MM.1S (cell line): ENCODE measurements around the gene SP9.

Experiments
- DNase-seq: peaks from one replicate; pipeline ENCODE4 v3.0.0-alpha.2; 2015
- H2AFZ ChIP-seq: fragments of 300-600 bp; sonication (generic); 2 replicates; pipeline ENCODE4 v1.6.0; 2016; ENCODE audit warnings: antibody characterized with exemption, low read length
- H3F3A ChIP-seq: fragments of 300-600 bp; sonication (generic); 2 replicates; pipeline ENCODE4 v1.6.1; 2016; ENCODE audit warnings: mild to moderate bottlenecking, antibody characterized with exemption, low read length, moderate library complexity, mixed read lengths; ENCODE audit not compliant: insufficient read depth
- H3K27ac ChIP-seq: fragments of 300-600 bp; sonication (generic); 2 replicates; pipeline ENCODE4 v1.5.1; 2016; ENCODE audit warnings: mild to moderate bottlenecking, low read length
- H3K27me3 ChIP-seq: fragments of 300-600 bp; sonication (generic); replicated peaks from 2 replicates; pipeline ENCODE4 v1.6.0; 2016; ENCODE audit warnings: low read length; ENCODE audit not compliant: insufficient read depth
- H3K36me3 ChIP-seq: fragments of 300-600 bp; sonication (generic); replicated peaks from 2 replicates; pipeline ENCODE4 v1.6.1; 2016; ENCODE audit warnings: mild to moderate bottlenecking, low read length, mixed read lengths; ENCODE audit not compliant: insufficient read depth
- H3K4me1 ChIP-seq: fragments of 300-600 bp; sonication (generic); 2 replicates; pipeline ENCODE4 v1.6.1; 2016; ENCODE audit warnings: low read length, mixed read lengths
- H3K4me2 ChIP-seq: fragments of 300-600 bp; sonication (generic); 2 replicates; pipeline ENCODE4 v1.6.0; 2016; ENCODE audit warnings: low read depth, low read length
- H3K4me3 ChIP-seq: fragments of 300-600 bp; sonication (generic); 2 replicates; pipeline ENCODE4 v1.5.1; 2016; ENCODE audit warnings: low read length, mixed read lengths
- H3K79me2 ChIP-seq: fragments of 300-600 bp; sonication (generic); 2 replicates; pipeline ENCODE4 v1.6.1; 2016; ENCODE audit warnings: mixed run types, low read length, mixed read lengths
- H3K9ac ChIP-seq: fragments of 300-600 bp; sonication (generic); 2 replicates; pipeline ENCODE4 v1.6.1; 2016; ENCODE audit warnings: low read length, mixed read lengths
- H3K9me2 ChIP-seq: fragments of 300-600 bp; sonication (generic); replicated peaks from 2 replicates; pipeline ENCODE4 v1.6.1; 2016; ENCODE audit warnings: mild to moderate bottlenecking, low read length, mixed read lengths; ENCODE audit not compliant: insufficient read depth
- H3K9me3 ChIP-seq: fragments of 300-600 bp; sonication (generic); replicated peaks from 2 replicates; pipeline ENCODE4 v1.6.1; 2016; ENCODE audit warnings: mild to moderate bottlenecking, low read length, mixed read lengths; ENCODE audit not compliant: insufficient read depth
- H4K20me1 ChIP-seq: fragments of 300-600 bp; sonication (generic); 2 replicates; pipeline ENCODE4 v1.6.1; 2016; ENCODE audit warnings: mild to moderate bottlenecking, low read length, moderate library complexity, mixed read lengths; ENCODE audit not compliant: insufficient read depth
- CTCF ChIP-seq: fragments of 300-600 bp; sonication (generic); IDR thresholded peaks from 2 replicates; pipeline ENCODE4 v1.5.1; 2016; ENCODE audit warnings: antibody characterized with exemption, low read length, mixed read lengths
- EZH2 ChIP-seq: fragments of 300-600 bp; sonication (generic); optimal IDR thresholded peaks from 2 replicates; pipeline ENCODE3; 2017; ENCODE audit warnings: low read depth, mild to moderate bottlenecking, antibody characterized with exemption, low read length, mixed read lengths
- EZH2phosphoT487 ChIP-seq: fragments of 300-600 bp; sonication (generic); IDR thresholded peaks from 2 replicates; pipeline ENCODE4 v1.6.1; 2018; ENCODE audit warnings: antibody characterized with exemption, low read length

Gene SP9

GRCh38 chr2:174326161-174327020 is 8.4 kb upstream of the SP9 start:
- Histone ChIP-seq H3K79me2 (no peaks in the 10 kb centered on the region), H2AFZ (peak overlapping the region; percentile 92), H3K27ac (no peak overlapping the region), H3K4me3 (peak overlapping the region; percentile 70), H3K4me1 (no peaks in the 10 kb centered on the region), H3K27me3 (peaks cover 48% of the 10 kb centered on the region), H3K4me2 (peak overlapping the region; percentile 95), H3K9me2 (no peaks in the 10 kb centered on the region), H3F3A (no peaks in the 10 kb centered on the region), H4K20me1 (no peaks in the 10 kb centered on the region), H3K9ac (peak overlapping the region; percentile 14; the same call in 1 of the 2 replicates), H3K9me3 (no peaks in the 10 kb centered on the region), H3K36me3 (no peaks in the 10 kb centered on the region)
- DNase-seq = peak; percentile 43
- TF ChIP-seq EZH2 = no peak
- TF ChIP-seq EZH2phosphoT487 = no peak

GRCh38 chr2:174327021-174327840 is 7.5 kb upstream of the SP9 start:
- Histone ChIP-seq H2AFZ (no peak overlapping the region; the same call in 1 of the 2 replicates), H3F3A (no peaks in the 10 kb centered on the region), H3K9me2 (no peaks in the 10 kb centered on the region), H3K4me1 (no peaks in the 10 kb centered on the region), H3K4me3 (peak overlapping the region; percentile 70), H3K9ac (no peak overlapping the region), H3K79me2 (no peaks in the 10 kb centered on the region), H3K36me3 (no peaks in the 10 kb centered on the region), H4K20me1 (no peaks in the 10 kb centered on the region), H3K9me3 (no peaks in the 10 kb centered on the region), H3K27ac (no peak overlapping the region), H3K27me3 (peaks cover 56% of the 10 kb centered on the region), H3K4me2 (peak overlapping the region; percentile 95)
- no peak for TF ChIP-seq EZH2
- TF ChIP-seq EZH2phosphoT487 = no peak
- no peak for TF ChIP-seq CTCF
- DNase-seq = no peak

- no peak overlapping the region for H2AFZ ChIP-seq
- H3K4me2 ChIP-seq = no peak overlapping the region
- no peak overlapping the region for H3K9ac ChIP-seq
- no peaks in the 10 kb centered on the region for H3K79me2 ChIP-seq
- H3K9me2 ChIP-seq = no peaks in the 10 kb centered on the region
- H3K36me3 ChIP-seq = no peaks in the 10 kb centered on the region
- TF ChIP-seq CTCF (no peak), EZH2 (no peak), EZH2phosphoT487 (no peak)
- no peaks in the 10 kb centered on the region for H3K9me3 ChIP-seq
- no peaks in the 10 kb centered on the region for H3F3A ChIP-seq
- no peaks in the 10 kb centered on the region for H4K20me1 ChIP-seq
- no peaks in the 10 kb centered on the region for H3K4me1 ChIP-seq
- no peak overlapping the region for H3K27ac ChIP-seq
- no peak for DNase-seq
- no peak overlapping the region for H3K4me3 ChIP-seq
- peaks cover 62% of the 10 kb centered on the region for H3K27me3 ChIP-seq
Measured at GRCh38 chr2:174327841-174328113, 7.0 kb upstream of the SP9 start.
